HG02678 (cell line): ENCODE data around the gene NCAPD3.
"Not testable (repeated sequence)": the region's sequence is repeated elsewhere in the genome, so short reads cannot be mapped to it uniquely, and the experiment has no call there.

Experiments
- ATAC-seq: cut with Tn5 transposase; IDR thresholded peaks from one replicate; pipeline ENCODE4 v1.9.1; 2021; ENCODE audit warnings: mild to moderate bottlenecking, moderate library complexity; ENCODE audit not compliant: unreplicated experiment

The NCAPD3 gene

GRCh38 chr11:134224710-134225664 lies 1.2 kb upstream of the NCAPD3 start:
- ATAC-seq = peak; percentile 18

- ATAC-seq = no peak
These were observed 646 bp downstream of the NCAPD3 start for GRCh38 chr11:134223121-134223520.

GRCh38 chr11:134216816-134217215 lies 7.0 kb downstream of the NCAPD3 start:
- no peak for ATAC-seq

- ATAC-seq = no peak
These were observed 7.9 kb downstream of the NCAPD3 start for GRCh38 chr11:134215836-134216235.

GRCh38 chr11:134207538-134208239 lies 16.1 kb downstream of the NCAPD3 start:
- ATAC-seq = no peak

- no peak for ATAC-seq
These were observed 17.6 kb downstream of the NCAPD3 start for GRCh38 chr11:134206185-134206584.

GRCh38 chr11:134205729-134206128 lies 18.0 kb downstream of the NCAPD3 start:
- ATAC-seq = no peak

GRCh38 chr11:134202661-134203060 lies 21.1 kb downstream of the NCAPD3 start:
- ATAC-seq = no peak

GRCh38 chr11:134200688-134201087 lies 23.1 kb downstream of the NCAPD3 start:
- ATAC-seq = no peak

- ATAC-seq = no peak
These were observed 24.2 kb downstream of the NCAPD3 start for GRCh38 chr11:134199531-134199930.

- no peak for ATAC-seq
These were observed 27.0 kb downstream of the NCAPD3 start for GRCh38 chr11:134196756-134197155.

- ATAC-seq = not testable (repeated sequence)
These were observed 35.7 kb downstream of the NCAPD3 start for GRCh38 chr11:134188092-134188491.

- ATAC-seq = no peak
These were observed 42.1 kb downstream of the NCAPD3 start for GRCh38 chr11:134181707-134182106.

- no peak for ATAC-seq
These were observed 45.6 kb downstream of the NCAPD3 start for GRCh38 chr11:134178032-134178674.

GRCh38 chr11:134176284-134176683 lies 47.5 kb downstream of the NCAPD3 start:
- ATAC-seq = no peak

GRCh38 chr11:134173296-134173695 lies 50.5 kb downstream of the NCAPD3 start:
- no peak for ATAC-seq

GRCh38 chr11:134171951-134172350 lies 51.8 kb downstream of the NCAPD3 start:
- no peak for ATAC-seq

GRCh38 chr11:134170919-134171281 lies 52.9 kb downstream of the NCAPD3 start:
- no peak for ATAC-seq

GRCh38 chr11:134170177-134170918 lies 53.4 kb downstream of the NCAPD3 start:
- ATAC-seq = no peak

- no peak for ATAC-seq
These were observed 59.0 kb downstream of the NCAPD3 start for GRCh38 chr11:134164490-134165370.
